Ammon's horn (tissue), 1 donor: ENCODE data around the gene UGGT1.
"Not testable (repeated sequence)": the region's sequence is repeated elsewhere in the genome, so short reads cannot be mapped to it uniquely, and the experiment has no call there.

Experiments used
- DNase-seq: peaks from one replicate; pipeline ENCODE4 v3.0.0-alpha.2; 2016; ENCODE audit warnings: low spot score

The UGGT1 gene

DNA sequence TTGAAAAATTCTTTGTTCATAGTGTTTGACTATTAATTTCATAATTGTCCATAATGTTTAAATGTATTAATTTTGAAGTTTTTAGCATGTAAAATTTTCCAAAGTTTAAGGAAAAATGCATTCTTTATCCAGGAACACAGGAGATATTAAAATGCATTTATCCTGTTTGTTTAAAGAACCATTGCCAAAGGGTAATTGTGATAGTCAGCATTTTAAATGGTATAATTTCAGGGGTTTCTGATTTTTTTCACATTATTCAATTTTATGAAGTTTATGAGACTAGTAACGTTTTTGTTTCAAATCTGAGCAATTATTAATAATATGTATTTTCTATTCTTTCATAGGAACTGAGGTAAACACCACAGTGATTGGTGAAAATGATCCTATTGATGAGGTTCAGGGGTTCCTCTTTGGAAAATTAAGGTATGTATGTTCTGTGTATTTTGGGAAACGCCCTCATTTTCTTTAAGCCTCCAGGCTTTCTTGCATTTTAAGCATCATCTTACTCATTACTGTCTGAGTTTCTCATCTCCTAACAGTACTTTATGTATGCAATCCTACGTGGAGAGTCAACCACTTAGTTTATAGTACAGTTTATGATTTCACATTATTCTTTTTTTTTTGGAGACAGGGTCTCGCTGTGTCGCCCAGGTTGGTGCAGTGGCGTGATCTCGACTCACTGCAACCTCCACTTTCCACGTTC is 25.1 kb downstream of the UGGT1 start:
- no peak for DNase-seq

DNA sequence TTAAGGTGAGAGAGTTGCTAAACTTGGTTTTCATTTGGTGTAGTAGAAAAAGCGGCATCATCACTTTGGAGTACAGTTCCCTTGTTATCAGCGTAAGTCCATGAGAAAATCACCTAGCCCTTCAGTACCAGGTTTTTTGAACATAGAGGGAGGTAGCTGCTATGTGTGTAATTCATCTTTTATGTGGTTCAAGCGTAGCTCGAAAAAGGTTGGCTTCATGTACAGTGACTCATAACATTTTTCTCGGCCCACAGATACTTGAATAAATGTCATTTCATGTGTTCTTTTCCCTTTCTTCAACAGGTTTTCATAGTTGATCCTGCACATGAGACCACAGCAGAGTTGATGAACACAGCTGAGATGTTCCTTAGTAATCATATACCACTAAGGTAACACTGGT is 43.6 kb downstream of the UGGT1 start:
- DNase-seq: no peak

DNA sequence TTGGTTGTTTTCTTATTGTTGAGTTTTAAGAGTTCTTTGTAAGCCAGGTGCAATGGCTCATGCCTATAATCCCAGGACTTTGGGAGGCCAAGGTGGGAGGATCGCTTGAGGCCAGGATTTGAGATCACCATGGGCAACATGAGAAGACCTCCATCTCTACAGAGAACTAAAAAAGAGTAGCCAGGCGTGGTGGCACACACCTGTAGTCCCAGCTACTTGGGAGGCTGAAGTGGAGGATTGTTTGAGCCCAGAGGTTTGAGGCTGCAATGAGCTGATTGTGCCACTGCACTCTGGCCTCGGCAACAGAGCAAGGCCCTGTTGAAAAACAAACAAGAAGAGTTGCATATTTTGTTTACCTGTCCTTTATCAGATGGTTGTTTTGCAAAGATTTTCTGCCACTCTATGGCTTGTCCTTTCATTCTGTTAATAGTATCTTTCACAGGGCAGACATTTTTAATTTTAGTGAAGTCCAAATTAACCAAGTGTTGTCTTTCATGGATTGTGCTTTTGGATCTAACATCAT is 46.2 kb downstream of the UGGT1 start:
- no peak for DNase-seq

DNA sequence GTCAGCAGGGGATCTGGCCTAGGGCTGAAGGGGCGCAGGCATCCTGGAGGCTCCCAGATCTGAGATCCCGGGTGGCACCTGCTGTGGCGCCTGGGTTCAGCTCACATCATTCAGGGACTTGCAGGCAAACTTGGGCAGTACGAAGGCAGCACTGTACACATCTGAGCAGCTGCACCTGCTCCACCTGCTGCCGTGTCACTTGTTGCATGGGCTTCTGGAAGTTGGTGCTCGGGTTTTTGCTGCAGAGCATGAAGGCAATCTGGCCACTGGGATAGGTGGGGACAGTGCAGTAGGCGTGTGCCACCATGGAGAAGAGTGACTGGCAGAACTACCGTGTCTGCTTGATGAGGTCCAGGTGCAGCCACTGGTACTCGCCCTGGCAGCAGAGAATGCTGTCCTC is 48.6 kb downstream of the UGGT1 start:
- DNase-seq: no peak

DNA sequence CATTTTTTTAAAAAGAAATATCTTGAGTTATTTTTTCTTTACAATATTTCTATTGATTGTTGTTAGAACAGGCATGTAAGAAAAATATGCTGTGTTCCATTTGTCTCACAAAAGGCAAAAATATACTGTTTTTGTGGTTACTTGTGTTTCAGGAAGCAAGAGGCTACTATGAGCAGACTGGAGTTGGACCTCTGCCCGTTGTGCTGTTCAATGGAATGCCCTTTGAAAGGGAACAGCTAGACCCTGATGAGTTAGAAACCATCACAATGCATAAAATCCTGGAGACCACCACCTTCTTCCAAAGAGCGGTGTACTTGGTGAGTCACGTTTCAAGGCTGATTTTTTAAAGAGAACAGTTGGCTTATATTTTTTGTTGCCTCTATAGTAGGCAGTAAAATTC is 54.7 kb downstream of the UGGT1 start:
- peak; percentile 23 for DNase-seq

- no peak for DNase-seq
Measured at GRCh38 chr2:128153786-128154185, 62.8 kb downstream of the UGGT1 start.

GRCh38 chr2:128154225-128154624 is 63.2 kb downstream of the UGGT1 start:
- peak; percentile 60 for DNase-seq

DNA sequence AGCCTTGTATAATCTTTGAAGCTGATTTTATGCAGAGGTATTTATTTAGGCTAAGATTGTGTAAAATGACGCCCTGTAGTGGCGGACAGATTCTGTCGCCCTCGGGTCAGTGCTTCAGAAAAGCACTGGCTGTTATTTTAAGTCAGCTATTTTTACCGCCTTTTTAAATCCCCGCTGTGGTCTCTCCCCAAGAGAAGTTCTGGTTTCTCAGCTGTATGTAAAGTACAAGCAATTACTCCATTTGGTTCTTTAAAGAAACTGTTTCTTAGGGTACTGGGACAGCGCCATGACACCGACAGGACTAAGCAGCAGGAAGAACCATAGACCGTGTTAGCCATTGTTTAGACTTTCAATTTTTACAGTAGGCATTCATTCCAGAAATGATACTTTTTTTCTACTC is 65.0 kb downstream of the UGGT1 start:
- DNase-seq: no peak

- no peak for DNase-seq
Measured at GRCh38 chr2:128156812-128157211, 65.8 kb downstream of the UGGT1 start.

DNA sequence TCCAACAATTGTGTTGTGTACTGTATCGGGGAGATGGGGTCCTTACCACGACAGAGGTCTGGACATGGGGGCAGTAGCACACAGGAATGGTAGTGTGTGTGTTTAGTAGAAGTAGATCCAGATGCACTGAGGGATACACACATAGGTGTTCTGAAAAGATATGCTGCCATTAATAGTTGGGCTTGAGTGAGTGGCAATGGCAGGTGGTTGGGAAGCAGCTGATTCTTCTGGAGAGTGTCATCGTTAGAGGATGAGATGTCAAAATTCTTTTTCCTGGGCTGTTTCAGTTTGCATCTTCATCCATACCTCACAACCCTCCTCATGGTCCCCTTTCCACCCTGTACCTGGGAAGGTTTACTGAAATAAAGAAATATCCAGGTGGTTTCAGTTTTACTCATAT is 66.6 kb downstream of the UGGT1 start:
- DNase-seq: no peak

- DNase-seq: no peak
Measured at GRCh38 chr2:128158176-128158575, 67.2 kb downstream of the UGGT1 start.

- DNase-seq: peak; percentile 23
Measured at GRCh38 chr2:128159437-128159836, 68.4 kb downstream of the UGGT1 start.

- DNase-seq: no peak
Measured at GRCh38 chr2:128160616-128161275, 69.7 kb downstream of the UGGT1 start.

DNA sequence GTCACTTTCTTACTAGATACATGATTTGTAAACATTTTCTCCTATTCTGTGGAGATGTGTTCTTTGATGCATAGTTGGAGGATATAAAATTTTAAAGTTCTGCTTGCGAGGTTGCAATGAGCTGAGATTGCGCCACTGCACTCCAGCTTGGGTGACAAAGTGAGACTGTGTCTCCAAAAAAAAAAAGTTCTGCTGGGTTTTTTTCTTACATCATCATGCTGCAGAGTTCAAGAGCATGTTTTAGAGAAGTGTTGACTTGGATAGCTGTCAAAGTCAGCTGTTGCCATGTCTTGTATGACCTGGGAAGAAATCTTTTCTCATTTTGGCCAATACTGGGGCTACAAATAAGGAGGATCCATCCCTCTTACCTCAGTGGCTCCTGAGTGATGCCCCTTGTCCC is 71.3 kb downstream of the UGGT1 start:
- no peak for DNase-seq

DNA sequence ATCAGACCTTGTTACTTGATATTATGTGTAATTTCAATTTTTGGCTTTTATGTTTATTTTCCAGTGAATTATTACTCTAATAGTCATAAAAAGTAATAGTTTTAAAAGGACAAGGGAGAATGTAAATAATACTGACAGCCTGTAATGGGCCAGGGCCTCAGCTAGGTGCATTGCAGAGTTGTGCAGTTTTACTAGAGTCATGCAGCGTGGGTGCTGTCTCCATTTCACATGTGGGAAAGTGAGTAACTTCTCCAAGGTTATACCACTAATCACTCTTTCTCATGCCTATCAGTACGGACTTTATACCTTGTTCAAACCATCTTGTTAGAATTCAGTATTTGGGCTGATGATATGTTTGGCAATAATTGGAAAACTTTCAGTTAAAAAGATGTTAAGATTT is 73.3 kb downstream of the UGGT1 start:
- DNase-seq: no peak

DNA sequence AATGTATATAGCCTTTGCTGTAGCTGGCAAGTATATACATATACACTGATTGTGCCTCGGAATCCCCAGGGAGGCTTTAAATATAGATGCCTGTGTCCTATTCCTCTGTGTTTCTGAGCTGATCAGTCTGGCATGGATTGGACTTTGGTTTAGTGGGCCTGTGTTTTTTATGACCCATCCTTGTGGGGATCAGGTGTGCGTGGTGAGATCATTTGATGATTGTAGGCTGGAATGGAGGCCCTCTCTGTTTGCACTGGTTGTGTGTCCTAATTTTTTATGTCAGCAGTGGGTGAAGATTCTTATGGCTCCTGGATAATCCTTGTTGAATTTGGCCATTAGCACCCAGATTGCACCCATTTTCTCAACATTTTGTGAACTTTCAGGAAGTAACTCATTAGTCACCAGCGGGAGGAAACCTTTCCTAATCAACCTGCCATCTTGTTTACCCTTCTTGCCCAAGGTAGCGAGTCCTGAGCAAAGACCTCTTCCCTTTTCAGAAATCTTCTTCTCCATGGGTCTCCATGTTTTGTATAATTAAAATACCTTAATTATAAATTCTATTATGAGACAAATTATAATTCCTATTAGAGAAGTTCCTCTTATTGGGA is 75.8 kb downstream of the UGGT1 start:
- no peak for DNase-seq

DNA sequence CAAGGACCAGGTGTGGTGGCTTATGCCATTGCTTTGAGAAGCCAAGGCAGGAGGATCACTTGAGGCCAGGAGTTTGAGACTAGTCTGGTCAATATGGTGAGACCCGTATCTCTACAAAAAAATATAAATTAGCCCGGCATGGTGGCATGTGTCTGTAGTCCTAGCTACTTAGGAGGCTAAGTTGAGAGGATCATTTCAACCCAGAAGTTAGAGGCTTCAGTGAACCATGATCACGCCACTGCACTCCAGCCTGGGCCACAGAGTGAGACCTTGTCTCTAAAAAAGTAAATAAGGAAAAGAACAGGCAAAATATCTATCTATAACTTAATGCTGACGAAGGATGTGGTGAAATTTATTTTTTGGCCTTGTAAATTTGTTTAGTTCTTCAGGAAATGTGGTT is 78.1 kb downstream of the UGGT1 start:
- no peak for DNase-seq

DNA sequence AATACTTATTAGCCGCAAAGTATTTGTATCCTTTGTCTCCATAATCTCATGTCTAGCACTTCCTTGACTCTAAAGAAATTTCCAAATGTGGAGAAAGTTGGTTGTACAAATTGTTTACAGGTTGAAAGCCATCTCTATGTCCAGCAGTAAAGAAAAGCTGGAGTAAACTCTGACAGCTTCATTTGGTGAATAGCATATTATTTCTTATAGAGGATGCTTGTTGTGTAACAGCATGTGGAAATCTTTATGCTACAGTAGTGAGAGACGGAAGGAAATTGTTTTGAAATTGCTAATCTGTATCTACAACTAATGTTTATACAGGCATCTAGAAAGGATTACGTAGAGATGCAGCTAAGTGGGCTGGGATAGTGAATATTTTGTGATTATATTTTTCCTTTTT is 78.5 kb downstream of the UGGT1 start:
- DNase-seq: no peak

GRCh38 chr2:128169933-128170709 is 79.1 kb downstream of the UGGT1 start:
- no peak for DNase-seq

GRCh38 chr2:128170776-128171175 is 79.8 kb downstream of the UGGT1 start:
- no peak for DNase-seq

DNA sequence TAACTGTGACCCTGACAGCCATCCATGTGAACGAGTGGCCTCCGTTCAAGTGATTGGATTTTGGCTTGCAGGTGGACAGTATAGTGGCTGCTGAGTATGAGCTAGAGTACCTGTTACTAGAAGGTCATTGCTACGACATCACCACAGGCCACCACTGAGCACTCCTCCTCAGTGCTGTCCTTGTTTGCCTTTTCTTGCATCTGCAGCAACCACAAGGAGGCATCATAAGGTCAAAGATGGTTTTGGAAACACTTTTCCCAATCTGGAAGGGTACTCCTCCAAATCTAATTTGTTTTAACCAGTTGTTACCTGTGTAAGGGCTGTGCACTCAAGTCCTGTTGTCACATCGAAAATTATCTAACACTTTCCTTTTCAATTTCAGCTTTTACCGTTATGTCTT is 81.2 kb downstream of the UGGT1 start:
- DNase-seq: no peak

GRCh38 chr2:128174067-128174466 is 83.1 kb downstream of the UGGT1 start:
- DNase-seq: not testable (repeated sequence)

- DNase-seq: no peak
Measured at GRCh38 chr2:128177315-128177714, 86.3 kb downstream of the UGGT1 start.
